Smooth muscle cell (in vitro differentiated cells): ENCODE measurements around the gene RPGRIP1. TPM values are rescaled to one million over a fixed set of nuclear protein-coding genes. Genes with fewer than 3 reads are reported as not detected.
"Not testable (repeated sequence)": the region's sequence is repeated elsewhere in the genome, so short reads cannot be mapped to it uniquely, and the experiment has no call there.

Experiments used
- DNase-seq: peaks from one replicate; lab custom pipeline; 2025; ENCODE audit not compliant: unreplicated experiment; lab: John Stamatoyannopoulos, UW
- H2AFZ ChIP-seq: fragments of 200-600 bp; sonication (generic); 2 replicates; pipeline ENCODE4 v1.6.0; 2016; ENCODE audit warnings: antibody characterized with exemption, low read depth, mild to moderate bottlenecking
- H3F3A ChIP-seq: fragments of 200-600 bp; sonication (generic); 2 replicates; pipeline ENCODE4 v1.6.0; 2017; ENCODE audit warnings: antibody characterized with exemption, low read depth
- H3K27ac ChIP-seq: fragments of 200-600 bp; sonication (generic); 2 replicates; pipeline ENCODE4 v1.5.1; 2016; ENCODE audit warnings: low read depth, mild to moderate bottlenecking
- H3K27me3 ChIP-seq: fragments of 200-600 bp; sonication (generic); 2 replicates; pipeline ENCODE4 v1.6.1; 2016; ENCODE audit warnings: low read depth, mild to moderate bottlenecking
- H3K36me3 ChIP-seq: fragments of 200-600 bp; sonication (generic); 2 replicates; pipeline ENCODE4 v1.5.1; 2016; ENCODE audit warnings: low read depth
- H3K4me1 ChIP-seq: fragments of 200-600 bp; sonication (generic); 2 replicates; pipeline ENCODE4 v1.5.1; 2016; ENCODE audit warnings: low read depth
- H3K4me2 ChIP-seq: fragments of 200-600 bp; sonication (generic); 2 replicates; pipeline ENCODE4 v1.6.0; 2016; ENCODE audit warnings: mild to moderate bottlenecking
- H3K4me3 ChIP-seq: fragments of 200-600 bp; sonication (generic); 2 replicates; pipeline ENCODE4 v1.5.1; 2016; ENCODE audit warnings: mild to moderate bottlenecking
- H3K79me2 ChIP-seq: fragments of 200-600 bp; sonication (generic); 2 replicates; pipeline ENCODE4 v1.6.0; 2016; ENCODE audit warnings: low read depth, mild to moderate bottlenecking
- H3K9ac ChIP-seq: fragments of 200-600 bp; sonication (generic); 2 replicates; pipeline ENCODE4 v1.6.0; 2016; ENCODE audit warnings: low read depth
- H3K9me3 ChIP-seq: fragments of 200-600 bp; sonication (generic); replicated peaks from 2 replicates; pipeline ENCODE4 v1.5.1; 2016; ENCODE audit warnings: low read depth
- H4K20me1 ChIP-seq: fragments of 200-600 bp; sonication (generic); 2 replicates; pipeline ENCODE4 v1.6.0; 2016; ENCODE audit warnings: low read depth
- CTCF ChIP-seq: fragments of 200-600 bp; sonication (generic); IDR thresholded peaks from 2 replicates; pipeline ENCODE4 v1.5.1; 2017; ENCODE audit warnings: borderline replicate concordance, mild to moderate bottlenecking, antibody characterized with exemption; ENCODE audit not compliant: insufficient read depth, poor library complexity, severe bottlenecking
- WGBS: methylation state at CpG from one replicate; pipeline ENCODE4 v1.1.7; 2016; ENCODE audit warnings: low lambda C conversion rate; 5-methylcytosine and 5-hydroxymethylcytosine counted together
- polyA plus RNA-seq: library from polyadenylated mRNA; unstranded; fragments of >200 nt; fragmentation: Nextera tagmentation; extraction: Ambion mirVana; gene quantifications from 2 replicates; pipeline ENCODE4 v1.2.1, GENCODE V29; 2016
- total RNA-seq: library from RNA; depleted of rRNA; stranded (reverse); fragments of >200 nt; gene quantifications from 2 replicates; pipeline ENCODE4 v1.2.3, GENCODE V29; 2014

RPGRIP1 gene
- total and polyA plus RNA-seq, 2 experiments from 2014 or later: not detected

- Histone ChIP-seq H3K9me3 (no peaks in the 10 kb centered on the region), H3K4me2 (no peak overlapping the region), H3K9ac (no peak overlapping the region), H3K4me3 (no peak overlapping the region), H3F3A (no peaks in the 10 kb centered on the region), H3K27me3 (no peaks in the 10 kb centered on the region), H3K27ac (no peak overlapping the region), H3K36me3 (no peaks in the 10 kb centered on the region), H3K4me1 (no peaks in the 10 kb centered on the region), H4K20me1 (no peaks in the 10 kb centered on the region), H2AFZ (no peak overlapping the region), H3K79me2 (no peaks in the 10 kb centered on the region)
- WGBS: 94% methylated on average over 6 of the region's 6 CpGs
- TF ChIP-seq CTCF: no peak
- no peak for DNase-seq
These were observed 7.3 kb downstream of the RPGRIP1 start for GRCh38 chr14:21287168-21287567.

GRCh38 chr14:21294026-21294425 lies 14.1 kb downstream of the RPGRIP1 start:
- H3K27me3 ChIP-seq, H3K4me3 ChIP-seq, DNase-seq, H4K20me1 ChIP-seq, H2AFZ ChIP-seq, H3K9me3 ChIP-seq, H3F3A ChIP-seq, H3K36me3 ChIP-seq, H3K9ac ChIP-seq, H3K4me2 ChIP-seq, H3K27ac ChIP-seq, H3K4me1 ChIP-seq, H3K79me2 ChIP-seq: not testable (repeated sequence)
- 89% methylated on average over 8 of the region's 8 CpGs for WGBS

- Histone ChIP-seq H2AFZ (no peak overlapping the region), H3K27me3 (peaks cover 32% of the 10 kb centered on the region), H3K9me3 (no peaks in the 10 kb centered on the region), H3K36me3 (no peaks in the 10 kb centered on the region), H3K9ac (no peak overlapping the region), H3K27ac (no peak overlapping the region), H3K79me2 (no peaks in the 10 kb centered on the region), H3K4me2 (no peak overlapping the region), H3K4me3 (no peak overlapping the region), H3K4me1 (peaks cover 7% of the 10 kb centered on the region), H3F3A (no peaks in the 10 kb centered on the region), H4K20me1 (no peaks in the 10 kb centered on the region)
- no peak for TF ChIP-seq CTCF
- 76% methylated on average over 12 of the region's 12 CpGs for WGBS
- no peak for DNase-seq
These were observed 18.5 kb downstream of the RPGRIP1 start for GRCh38 chr14:21298358-21298757.

- no peak overlapping the region for H3K4me3 ChIP-seq
- no peak overlapping the region for H3K4me2 ChIP-seq
- H3F3A ChIP-seq: no peaks in the 10 kb centered on the region
- H3K9me3 ChIP-seq: no peaks in the 10 kb centered on the region
- no peak for DNase-seq
- no peak overlapping the region for H3K9ac ChIP-seq
- H2AFZ ChIP-seq: no peak overlapping the region
- H3K79me2 ChIP-seq: no peaks in the 10 kb centered on the region
- WGBS: 84% methylated on average over 10 of the region's 10 CpGs
- H3K36me3 ChIP-seq: no peaks in the 10 kb centered on the region
- peaks cover 36% of the 10 kb centered on the region for H3K27me3 ChIP-seq
- no peak overlapping the region for H3K27ac ChIP-seq
- no peaks in the 10 kb centered on the region for H4K20me1 ChIP-seq
- TF ChIP-seq CTCF: no peak
- peaks cover 7% of the 10 kb centered on the region for H3K4me1 ChIP-seq
These were observed 19.8 kb downstream of the RPGRIP1 start for GRCh38 chr14:21299562-21300130.
